Nephron (organoid): ENCODE data around the gene ARAP1.

ENCODE experiments used
- H3K27ac Mint-ChIP-seq, 3 experiments: 2 replicates each; pipeline ENCODE4 v1.8.0; 2020; ENCODE audit warnings: mixed read lengths in 3 of 3, mild to moderate bottlenecking in 2 of 3, moderate library complexity in 1 of 3
- H3K27me3 Mint-ChIP-seq: 2 replicates; pipeline ENCODE4 v1.8.0; 2021; ENCODE audit warnings: low read depth, mild to moderate bottlenecking, moderate library complexity, mixed read lengths
- H3K36me3 Mint-ChIP-seq: 2 replicates; pipeline ENCODE4 v1.8.0; 2020; ENCODE audit warnings: low read depth, mixed read lengths
- H3K4me1 Mint-ChIP-seq: 2 replicates; pipeline ENCODE4 v1.8.0; 2020; ENCODE audit warnings: mixed read lengths
- H3K4me3 Mint-ChIP-seq, 3 experiments: 2 replicates each; pipeline ENCODE4 v1.8.0; 2020; ENCODE audit warnings: mild to moderate bottlenecking in 3 of 3, mixed read lengths in 3 of 3, moderate library complexity in 2 of 3
- H3K9me3 Mint-ChIP-seq: 2 replicates; pipeline ENCODE4 v1.8.0; 2020; ENCODE audit warnings: mixed read lengths
- CTCF ChIP-seq, 3 experiments: fragments of 200-600 bp; sonication (generic); IDR thresholded peaks; one replicate each; pipeline ENCODE4 v1.5.0; 2021; ENCODE audit warnings: antibody characterized with exemption in 3 of 3; ENCODE audit not compliant: unreplicated experiment in 3 of 3

Gene ARAP1

DNA sequence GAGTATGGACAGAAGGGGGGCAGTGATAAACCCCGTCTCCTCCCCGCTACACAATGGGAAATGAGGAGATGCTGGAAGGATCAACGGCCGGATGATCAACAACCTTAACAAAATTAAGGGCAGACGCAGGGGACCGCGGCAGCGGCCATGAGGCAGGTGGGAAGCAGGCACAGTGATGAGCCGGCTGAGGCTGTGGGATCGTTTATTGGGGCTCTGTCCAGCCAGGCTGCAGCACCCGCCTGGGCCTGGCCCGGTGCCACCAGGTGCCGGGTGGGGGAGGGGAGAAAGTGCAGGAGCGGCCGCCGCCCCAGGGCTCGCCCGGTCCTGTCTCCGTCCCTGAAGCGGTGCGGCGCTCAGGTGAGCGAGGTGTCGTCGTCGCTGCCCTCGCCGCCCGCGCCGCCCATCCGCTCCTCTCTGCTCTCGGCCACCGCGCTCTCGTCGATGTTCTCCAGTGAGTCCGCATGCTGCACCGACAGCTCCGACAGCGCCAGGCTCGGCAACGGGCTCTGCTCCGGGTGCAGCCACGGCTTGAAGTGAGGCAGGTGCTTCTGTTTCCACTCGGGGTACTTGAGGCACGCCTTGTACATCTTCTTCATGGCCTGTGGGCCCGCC lies 2.4 kb upstream of the ARAP1 start:
- H3K36me3 Mint-ChIP-seq, result peaks cover 17% of the 10 kb centered on the region
- H3K4me1 Mint-ChIP-seq, result peaks cover 21% of the 10 kb centered on the region
- H3K27ac Mint-ChIP-seq, result no peak overlapping the region
- peaks cover 9% of the 10 kb centered on the region for H3K27me3 Mint-ChIP-seq
- no peak overlapping the region for H3K4me3 Mint-ChIP-seq
- no peaks in the 10 kb centered on the region for H3K9me3 Mint-ChIP-seq
- TF ChIP-seq CTCF (IDR thresholded peaks at IDR 0.05; ENCODE audit: unreplicated experiment in 3 of 3), result no peak

DNA sequence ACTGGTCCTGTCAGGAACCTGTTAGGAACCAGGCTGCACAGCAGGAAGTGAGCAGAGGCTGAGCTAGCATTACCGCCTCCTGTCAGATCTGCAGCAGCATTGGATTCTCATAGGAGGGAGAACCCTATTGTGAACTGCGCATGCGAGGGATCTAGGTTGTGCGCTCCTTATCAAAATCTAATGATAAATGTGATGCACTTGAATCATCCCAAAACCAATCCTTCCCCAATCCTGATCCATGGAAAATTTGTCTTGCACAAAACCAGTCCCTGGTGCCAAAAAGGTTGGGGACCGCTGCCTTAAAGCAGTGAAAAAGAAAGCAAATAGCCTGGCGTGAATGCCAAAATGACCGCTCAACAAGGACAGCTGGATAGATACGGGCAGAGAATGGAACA lies 1.9 kb upstream of the ARAP1 start:
- H3K9me3 Mint-ChIP-seq, result no peaks in the 10 kb centered on the region
- H3K36me3 Mint-ChIP-seq, result peaks cover 17% of the 10 kb centered on the region
- TF ChIP-seq CTCF (IDR thresholded peaks at IDR 0.05; ENCODE audit: unreplicated experiment in 3 of 3), result no peak
- H3K27ac Mint-ChIP-seq, result no peak overlapping the region
- peaks cover 6% of the 10 kb centered on the region for H3K27me3 Mint-ChIP-seq
- peaks cover 16% of the 10 kb centered on the region for H3K4me1 Mint-ChIP-seq
- H3K4me3 Mint-ChIP-seq, result no peak overlapping the region

DNA sequence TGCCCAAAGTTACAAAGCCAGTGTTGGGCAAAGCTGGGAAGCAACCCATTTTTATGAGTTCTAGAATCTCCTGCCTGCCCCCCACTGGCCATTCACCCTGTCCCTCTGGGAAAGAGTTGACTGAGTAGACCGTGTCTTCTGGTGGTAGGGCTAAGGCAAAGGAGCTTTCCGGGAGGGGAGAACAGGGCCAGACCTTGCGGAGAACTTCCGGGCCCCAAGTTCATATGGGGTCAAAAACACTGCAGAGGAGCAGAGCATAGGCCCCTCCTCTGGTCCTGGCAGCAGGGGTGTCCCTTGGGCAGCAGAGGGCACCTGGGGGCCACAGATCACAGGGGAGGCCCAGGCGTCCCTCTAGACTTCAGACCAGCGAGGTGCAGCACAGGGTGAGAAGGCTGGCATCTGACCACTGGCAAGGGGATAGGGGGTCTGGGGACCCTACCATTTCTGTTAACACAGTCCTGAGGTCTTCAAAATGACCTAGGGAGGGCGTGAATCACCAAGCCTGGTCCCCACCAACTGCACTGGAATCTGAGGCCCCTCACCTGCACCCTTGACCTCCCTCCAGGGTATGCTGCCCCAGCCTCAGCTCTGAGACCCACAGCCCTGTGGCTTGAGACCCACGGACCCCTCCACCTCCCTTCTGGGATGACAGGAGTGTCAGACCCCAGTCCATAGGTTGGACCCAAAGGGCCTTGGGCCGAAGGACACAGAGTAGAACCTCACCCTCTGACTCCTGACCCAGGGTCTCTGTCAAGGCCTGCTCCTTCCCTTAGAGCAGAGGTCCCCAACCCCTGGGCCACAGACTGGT lies 1.3 kb upstream of the ARAP1 start:
- Mint-ChIP-seq H3K27ac (no peak overlapping the region), H3K4me1 (peaks cover 10% of the 10 kb centered on the region), H3K4me3 (peak overlapping the region; percentile 84 to 90 (median 88)), H3K27me3 (peaks cover 6% of the 10 kb centered on the region), H3K9me3 (no peaks in the 10 kb centered on the region), H3K36me3 (peaks cover 17% of the 10 kb centered on the region)
- no peak for TF ChIP-seq CTCF (IDR thresholded peaks at IDR 0.05; ENCODE audit: unreplicated experiment in 3 of 3)

DNA sequence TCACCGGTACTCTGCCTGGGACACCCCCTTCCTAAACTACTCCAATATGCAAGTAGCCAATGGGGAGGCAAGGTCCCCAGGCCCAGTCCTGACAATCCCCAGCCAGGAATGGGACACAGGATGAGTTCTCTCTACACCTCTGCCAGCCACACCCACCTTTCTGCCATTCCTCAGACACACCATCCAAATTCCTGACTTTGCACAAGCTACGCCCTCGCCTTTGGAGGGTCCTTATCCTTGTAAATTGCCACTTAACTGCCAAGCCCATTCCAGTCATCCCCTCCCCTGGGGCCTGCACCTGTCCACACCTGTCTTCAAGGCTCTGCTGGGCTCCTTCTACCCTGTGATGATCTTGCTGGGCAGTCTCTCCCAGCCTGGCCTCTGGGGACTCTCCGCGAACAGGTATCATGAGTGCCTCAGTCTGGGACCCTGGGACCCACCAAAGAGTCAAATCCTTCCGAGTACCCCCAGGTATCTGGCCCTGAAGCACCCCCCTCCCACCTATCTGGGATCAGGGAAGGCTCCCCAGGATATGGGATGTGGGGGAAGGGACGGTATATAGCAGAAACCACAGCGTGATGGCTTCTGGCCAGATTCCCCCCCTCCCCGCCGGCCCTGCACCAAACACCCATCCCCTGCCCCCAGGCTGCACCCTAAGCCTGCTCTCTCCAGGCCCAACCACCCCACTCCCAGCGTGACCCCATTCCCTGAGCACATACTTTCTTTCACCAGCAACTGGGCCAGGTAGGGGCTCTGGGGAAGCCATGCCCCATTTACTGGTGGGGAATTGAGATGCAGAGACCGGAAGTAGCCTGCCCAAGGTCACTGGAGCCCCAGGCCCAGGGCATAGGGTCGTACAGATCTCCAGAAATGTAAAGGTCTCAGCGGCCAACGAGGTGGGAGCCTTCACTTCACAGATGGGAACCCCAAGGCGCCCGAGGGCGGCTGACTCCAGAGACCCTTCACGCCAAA lies 806 bp downstream of the ARAP1 start:
- no peaks in the 10 kb centered on the region for H3K9me3 Mint-ChIP-seq
- peaks cover 6% of the 10 kb centered on the region for H3K4me1 Mint-ChIP-seq
- H3K4me3 Mint-ChIP-seq, result peak overlapping the region; percentile 74 to 88 (median 76)
- H3K27me3 Mint-ChIP-seq, result peaks cover 6% of the 10 kb centered on the region
- no peak for TF ChIP-seq CTCF (IDR thresholded peaks at IDR 0.05; ENCODE audit: unreplicated experiment in 3 of 3)
- H3K27ac Mint-ChIP-seq, result no peak overlapping the region
- peaks cover 8% of the 10 kb centered on the region for H3K36me3 Mint-ChIP-seq

GRCh38 chr11:72750556-72751115 lies 1.6 kb downstream of the ARAP1 start:
- Mint-ChIP-seq H3K4me3 (peak overlapping the region; percentile 76 to 88 (median 78)), H3K9me3 (no peaks in the 10 kb centered on the region), H3K27ac (no peak overlapping the region), H3K4me1 (no peaks in the 10 kb centered on the region), H3K27me3 (peaks cover 5% of the 10 kb centered on the region), H3K36me3 (peaks cover 4% of the 10 kb centered on the region)
- no peak for TF ChIP-seq CTCF (IDR thresholded peaks at IDR 0.05; ENCODE audit: unreplicated experiment in 3 of 3)
